ENCODE data around the gene NOXA1. TPM values are rescaled to one million over a fixed set of nuclear protein-coding genes. Genes with fewer than 3 reads are reported as not detected.

Gene NOXA1
- total RNA-seq, 3 donors from 2014 or later = 2.9 to 13.8 (median 4.6) TPM

DNA sequence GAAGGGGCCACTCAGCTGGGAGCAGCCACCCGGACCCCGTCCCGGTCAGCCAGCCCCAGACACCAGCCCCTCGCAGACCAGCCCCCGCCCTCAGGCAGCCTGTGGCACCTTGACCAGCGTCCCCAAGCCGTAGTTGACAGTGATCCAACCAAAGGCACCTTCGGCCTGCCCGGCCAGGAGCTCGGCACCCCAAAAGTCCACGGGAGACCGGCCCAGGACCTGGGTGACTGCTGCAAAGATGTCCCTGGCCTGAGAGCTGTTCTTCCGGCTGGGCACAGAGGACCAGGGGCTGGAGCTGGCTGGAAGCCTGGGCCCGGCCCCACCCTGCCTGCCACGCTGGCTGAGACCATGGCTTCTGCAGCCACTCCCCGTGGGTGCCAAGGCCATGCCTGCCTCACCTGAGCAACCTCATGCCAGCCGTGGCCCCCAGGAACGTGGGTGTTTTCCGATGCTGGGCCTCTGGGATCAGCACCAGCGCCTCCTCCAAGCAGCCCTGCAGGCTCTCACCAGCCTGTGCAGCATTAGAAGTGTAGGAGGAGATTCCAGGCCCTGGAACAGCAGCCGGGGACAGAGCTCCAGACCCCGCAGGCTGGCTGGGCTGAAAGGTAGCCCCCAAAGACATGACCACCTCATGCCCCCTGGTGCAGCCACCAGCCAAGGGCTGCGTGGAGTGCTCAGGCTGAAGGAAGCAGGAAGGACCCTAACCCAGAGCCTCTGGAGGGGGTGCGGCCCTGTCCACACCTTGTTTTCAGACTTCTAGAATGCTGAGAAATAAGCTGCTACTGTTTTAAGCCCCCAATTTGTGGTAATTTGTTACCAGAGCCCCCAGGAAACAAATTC, 13.8 kb downstream of the NOXA1 start:
- no peak overlapping the region for H3K4me3 ChIP-seq
- H3K4me1 ChIP-seq = peaks cover 7 to 12% of the 10 kb centered on the region in 2 donors
- DNase-seq (ENCODE audit: low spot score in 2 of 2) = no peak
- H3K27ac ChIP-seq = no peak overlapping the region
- H3K9me3 ChIP-seq = no peaks in the 10 kb centered on the region
- no peak for TF ChIP-seq CTCF (IDR thresholded peaks at IDR 0.05)
- TF ChIP-seq POLR2A (IDR thresholded peaks at IDR 0.05) = no peak
- no peak for TF ChIP-seq POLR2AphosphoS5 (IDR thresholded peaks at IDR 0.05)
- H3K36me3 ChIP-seq = no peaks in the 10 kb centered on the region
- no peaks in the 10 kb centered on the region for H3K27me3 ChIP-seq
- intact Hi-C loops (cut with DNase I; ENCODE audit: low total_unique reads) = loop anchor here (10.0 kb wide), 1 partner anchor 152 kb away; no protein-coding TSS in a partner anchor

DNA sequence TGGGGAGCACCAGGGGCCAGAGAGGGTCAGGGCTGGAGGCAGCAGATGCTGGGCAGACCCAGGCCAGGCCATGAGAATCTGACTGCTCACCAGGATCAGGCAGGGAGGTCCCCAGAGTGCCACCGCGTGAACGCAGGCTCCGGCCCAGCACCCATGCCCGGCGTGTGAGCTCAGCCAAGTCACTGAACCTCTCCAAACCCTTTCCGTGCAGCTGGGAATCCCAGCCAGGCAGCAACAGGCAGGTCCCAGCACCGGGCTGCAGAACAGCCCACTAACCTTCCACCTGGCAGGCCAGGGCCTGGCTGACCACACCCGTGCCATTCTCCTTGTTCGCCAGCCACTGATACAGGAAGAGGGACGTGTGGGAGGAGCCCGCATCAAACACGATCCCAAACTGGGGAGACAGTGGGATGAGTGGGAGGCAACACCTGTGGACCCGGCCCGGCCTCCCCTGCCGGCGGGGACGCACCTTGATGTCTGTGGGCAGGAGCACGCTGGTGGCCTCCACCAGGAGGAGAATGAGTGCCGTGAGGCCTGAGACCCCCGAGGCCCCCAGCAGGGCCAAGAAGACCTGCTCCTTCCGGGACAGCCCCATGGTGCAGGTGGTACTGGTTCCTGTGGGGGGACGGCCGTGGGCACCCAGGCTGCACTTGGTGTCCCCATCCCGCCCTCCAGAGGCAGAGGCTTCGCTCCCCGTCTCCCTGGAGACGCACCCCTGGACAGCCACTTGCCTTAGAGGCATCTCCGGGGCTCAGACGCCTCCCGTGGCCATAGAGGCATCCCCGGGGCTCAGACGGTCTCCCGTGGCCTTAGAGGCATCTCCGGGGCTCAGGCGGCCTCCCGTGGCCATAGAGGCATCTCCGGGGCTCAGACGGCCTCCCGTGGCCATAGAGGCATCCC, 14.7 kb downstream of the NOXA1 start:
- Histone ChIP-seq H3K4me1 (peaks cover 7 to 12% of the 10 kb centered on the region in 2 donors), H3K27ac (no peak overlapping the region), H3K36me3 (no peaks in the 10 kb centered on the region), H3K27me3 (no peaks in the 10 kb centered on the region), H3K4me3 (no peak overlapping the region), H3K9me3 (no peaks in the 10 kb centered on the region)
- TF ChIP-seq POLR2A (IDR thresholded peaks at IDR 0.05) = no peak
- no peak for TF ChIP-seq CTCF (IDR thresholded peaks at IDR 0.05)
- TF ChIP-seq POLR2AphosphoS5 (IDR thresholded peaks at IDR 0.05) = no peak
- intact Hi-C loops (cut with DNase I; ENCODE audit: low total_unique reads) = loop anchor here (10.0 kb wide), 1 partner anchor 153 kb away; no protein-coding TSS in a partner anchor
- DNase-seq (ENCODE audit: low spot score in 2 of 2) = no peak

GRCh38 chr9:137438591-137439157, 15.5 kb downstream of the NOXA1 start:
- no peaks in the 10 kb centered on the region for H3K27me3 ChIP-seq

DNA sequence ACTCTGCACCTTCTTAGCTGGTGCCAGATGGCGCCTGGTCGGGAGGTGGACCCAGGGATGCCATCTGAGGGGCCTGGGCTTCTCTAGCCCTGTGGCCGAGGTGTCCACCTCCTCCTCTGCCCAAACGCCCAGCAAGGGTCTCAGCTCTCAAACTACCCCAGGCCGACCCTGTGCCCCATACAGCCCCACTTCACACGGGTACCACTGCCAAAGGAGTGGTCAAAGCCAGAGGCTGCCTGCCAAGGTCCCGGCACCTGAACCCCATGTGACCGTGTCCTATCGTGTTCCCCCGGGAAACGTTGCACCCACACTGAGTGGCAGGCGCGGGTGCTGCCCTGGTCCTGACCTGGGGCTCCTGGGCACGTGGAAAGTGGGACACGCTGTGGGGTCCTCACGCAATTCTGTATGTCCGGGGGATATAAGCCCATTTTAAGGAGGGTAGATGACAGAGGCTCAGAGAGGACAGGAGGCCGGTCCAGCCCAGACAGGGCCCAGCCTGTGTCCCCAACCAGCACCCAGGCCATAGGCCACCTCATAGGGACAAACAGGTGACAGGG, 16.0 kb downstream of the NOXA1 start:
- intact Hi-C loops (cut with DNase I; ENCODE audit: low total_unique reads) = loop anchor here (10.0 kb wide), 1 partner anchor 154 kb away; no protein-coding TSS in a partner anchor
- DNase-seq (ENCODE audit: low spot score in 2 of 2) = no peak
- Histone ChIP-seq H3K27me3 (no peaks in the 10 kb centered on the region), H3K9me3 (no peaks in the 10 kb centered on the region), H3K36me3 (no peaks in the 10 kb centered on the region), H3K4me1 (peaks cover 7 to 12% of the 10 kb centered on the region in 2 donors), H3K27ac (no peak overlapping the region), H3K4me3 (no peak overlapping the region)
- TF ChIP-seq CTCF (IDR thresholded peaks at IDR 0.05) (no peak), POLR2AphosphoS5 (IDR thresholded peaks at IDR 0.05) (no peak), POLR2A (IDR thresholded peaks at IDR 0.05) (no peak)

More at GRCh38 chr9:137438591-137439157, 15.5 kb downstream of the NOXA1 start:
- no peak for TF ChIP-seq POLR2AphosphoS5 (IDR thresholded peaks at IDR 0.05)
- no peak for TF ChIP-seq CTCF (IDR thresholded peaks at IDR 0.05)
- no peak for TF ChIP-seq POLR2A (IDR thresholded peaks at IDR 0.05)
- intact Hi-C loops (cut with DNase I; ENCODE audit: low total_unique reads) = loop anchor here (10.0 kb wide), 1 partner anchor 154 kb away; no protein-coding TSS in a partner anchor
- H3K9me3 ChIP-seq = no peaks in the 10 kb centered on the region
- H3K27ac ChIP-seq = no peak overlapping the region
- H3K4me1 ChIP-seq = peaks cover 7 to 12% of the 10 kb centered on the region in 2 donors
- no peaks in the 10 kb centered on the region for H3K36me3 ChIP-seq
- no peak overlapping the region for H3K4me3 ChIP-seq
- DNase-seq (ENCODE audit: low spot score in 2 of 2) = no peak
